GM21447 (cell line): ENCODE measurements around the gene CHST9.
"Not testable (repeated sequence)": the region's sequence is repeated elsewhere in the genome, so short reads cannot be mapped to it uniquely, and the experiment has no call there.

ENCODE experiments used
- ATAC-seq: cut with Tn5 transposase; IDR thresholded peaks from one replicate; pipeline ENCODE4 v1.9.1; 2021; ENCODE audit not compliant: unreplicated experiment

Gene CHST9

DNA sequence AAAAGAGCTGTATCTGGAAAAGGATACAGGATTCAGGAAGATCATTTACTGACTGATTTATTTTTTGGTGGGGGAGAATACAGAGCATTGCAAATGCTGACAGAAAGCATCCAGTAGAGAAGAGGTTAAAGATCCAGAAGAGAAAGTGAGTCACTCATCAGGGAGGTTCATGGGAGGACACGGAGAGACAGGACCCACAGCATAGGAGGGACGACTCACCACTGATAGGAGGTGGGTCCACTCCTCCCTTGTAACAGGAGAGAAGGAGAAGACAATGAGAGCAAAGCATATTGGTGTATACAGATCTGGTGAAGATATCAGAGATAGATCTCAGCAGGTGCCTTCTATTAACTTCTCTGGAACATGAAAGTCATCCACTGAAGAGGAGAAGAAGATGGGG is 177.2 kb downstream of the CHST9 start:
- no peak for ATAC-seq

DNA sequence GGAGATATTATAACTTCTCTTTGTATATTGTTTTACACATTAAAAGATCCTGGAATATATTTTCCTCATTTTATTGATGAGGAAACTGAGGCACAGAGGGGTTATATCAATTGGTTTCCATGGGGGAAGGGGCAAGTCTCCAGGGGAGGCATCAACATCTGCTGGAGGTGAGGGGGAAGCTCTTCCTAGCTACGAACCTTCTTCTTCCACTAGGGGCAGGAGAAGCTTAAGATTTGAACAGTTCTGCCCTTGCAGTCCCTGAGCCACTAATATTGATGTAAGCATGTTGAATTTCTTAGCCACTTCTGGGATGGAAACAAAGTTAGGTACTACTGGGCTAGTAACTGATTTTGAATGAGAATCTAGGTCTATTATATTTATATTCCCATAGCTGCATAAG is 179.5 kb downstream of the CHST9 start:
- no peak for ATAC-seq

- ATAC-seq, result no peak
These were observed 180.9 kb downstream of the CHST9 start for GRCh38 chr18:27004056-27004829.

- no peak for ATAC-seq
These were observed 185.3 kb downstream of the CHST9 start for GRCh38 chr18:26999797-27000196.

DNA sequence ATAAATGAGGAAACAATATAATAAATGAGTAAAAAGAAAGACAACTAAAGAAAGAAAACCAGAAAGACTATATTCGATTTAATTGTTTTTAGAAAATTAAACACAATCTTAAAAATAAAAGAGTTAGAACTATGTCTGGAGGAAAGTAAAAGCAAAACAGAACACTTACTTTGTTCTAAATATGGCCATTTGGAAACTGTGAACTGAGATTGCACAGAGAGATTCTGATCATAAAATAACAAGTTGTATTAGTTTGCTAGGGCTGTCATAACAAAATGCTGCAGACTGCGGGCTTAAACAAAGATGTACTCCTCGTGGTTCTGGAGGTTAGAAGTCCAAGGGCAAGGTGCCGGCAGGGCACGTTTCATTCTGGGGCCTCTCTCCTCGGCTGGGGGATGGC is 191.5 kb downstream of the CHST9 start:
- ATAC-seq, result peak; percentile 59

DNA sequence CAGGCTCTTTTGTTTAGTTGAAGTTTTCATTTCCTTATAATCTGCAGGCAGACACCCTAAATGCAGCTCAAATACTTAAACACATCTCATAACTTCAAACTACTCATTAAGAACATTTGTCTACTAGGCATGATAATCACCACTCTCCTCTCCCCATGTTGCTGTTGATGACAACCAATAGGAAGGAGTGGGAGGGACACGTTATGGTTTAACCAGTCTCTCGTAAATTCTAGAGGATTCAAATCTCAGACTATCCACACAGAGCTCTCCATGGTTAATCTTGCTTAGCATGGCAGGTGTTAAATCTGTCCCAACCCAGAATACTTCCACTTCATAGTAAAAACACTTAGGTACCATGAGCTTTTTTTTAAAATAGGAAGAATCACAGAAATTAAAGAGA is 192.2 kb downstream of the CHST9 start:
- ATAC-seq, result no peak

DNA sequence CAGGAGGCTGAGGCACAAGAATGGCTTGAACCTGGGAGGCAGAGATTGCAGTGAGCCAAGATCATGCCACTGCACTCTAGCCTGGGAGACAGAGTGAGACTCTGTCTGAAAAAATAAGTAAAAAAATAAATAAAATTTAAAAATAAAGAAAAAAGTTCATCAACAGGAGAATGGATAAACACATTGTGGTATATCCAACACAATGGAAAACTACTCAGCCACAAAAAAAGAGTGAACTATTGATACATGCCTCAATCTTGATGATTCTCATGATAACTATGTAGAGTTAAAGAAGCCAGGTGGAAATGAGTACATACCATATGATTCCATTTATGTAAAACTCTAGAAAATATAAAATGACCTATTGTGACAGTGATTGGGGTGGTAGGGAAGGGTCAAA is 195.3 kb downstream of the CHST9 start:
- ATAC-seq, result no peak

GRCh38 chr18:26981360-26982082 is 203.6 kb downstream of the CHST9 start:
- no peak for ATAC-seq

DNA sequence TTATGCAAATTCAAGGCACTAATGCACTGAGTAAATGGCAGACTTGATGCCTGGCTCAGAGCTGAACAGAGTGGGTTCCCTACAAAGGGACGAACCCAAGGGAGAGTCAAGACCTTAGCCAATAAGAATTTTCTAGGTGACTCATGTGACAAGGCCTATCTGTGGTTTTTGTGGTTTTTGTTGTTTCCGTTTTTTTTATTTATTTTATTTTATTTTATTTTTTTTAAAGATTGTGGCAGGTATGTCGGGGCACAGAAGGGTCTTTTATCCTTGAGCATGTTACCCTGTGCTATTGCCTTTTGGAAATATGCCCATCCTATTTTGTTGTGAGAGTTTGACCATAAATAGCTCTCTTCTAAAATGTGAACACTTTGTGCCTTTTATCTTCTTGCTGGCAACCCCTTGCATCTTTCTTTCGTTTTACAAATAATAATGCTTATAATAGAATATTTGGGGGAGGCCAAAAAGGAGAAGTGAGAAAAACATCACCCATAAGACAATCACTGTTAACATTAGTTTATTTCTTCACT is 206.2 kb downstream of the CHST9 start:
- ATAC-seq, result peak; percentile 97

DNA sequence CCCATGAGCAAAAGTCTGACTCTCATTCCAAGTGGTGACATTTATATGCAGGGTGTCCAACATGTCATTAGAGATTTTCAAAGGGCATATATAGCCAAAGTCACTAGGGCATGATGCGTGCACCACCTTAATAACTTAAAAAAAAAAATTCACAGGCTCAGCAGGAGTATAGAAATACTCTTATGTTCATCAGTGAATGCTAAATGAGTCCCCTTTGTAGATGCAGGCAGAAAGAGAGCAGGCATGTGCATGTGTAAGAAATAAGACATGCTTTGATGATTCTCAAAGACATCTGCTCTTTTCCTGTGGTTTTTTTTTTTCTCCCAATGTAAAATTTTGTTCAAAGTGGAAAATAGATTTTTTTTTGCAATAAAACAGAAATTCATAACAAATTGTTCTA is 207.3 kb downstream of the CHST9 start:
- ATAC-seq, result no peak

DNA sequence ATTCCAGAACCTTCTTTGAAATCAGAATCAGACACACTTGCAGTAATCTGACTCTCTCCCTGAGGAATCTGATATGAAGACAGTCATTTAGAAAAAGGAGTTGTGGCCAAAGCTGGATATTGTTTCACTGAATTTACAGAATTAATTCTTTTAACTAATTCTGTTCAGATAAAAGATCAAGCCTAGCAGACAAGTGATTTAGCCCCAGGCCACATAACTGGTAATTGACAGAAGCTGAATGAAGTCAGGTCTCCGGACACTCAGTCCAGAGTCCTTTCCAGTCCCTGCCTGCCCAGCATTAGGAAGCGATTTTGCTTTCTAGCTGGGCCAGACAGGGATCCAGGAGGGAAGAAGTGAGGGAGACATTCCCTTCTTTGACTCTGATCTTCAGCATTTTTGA is 208.9 kb downstream of the CHST9 start:
- no peak for ATAC-seq

DNA sequence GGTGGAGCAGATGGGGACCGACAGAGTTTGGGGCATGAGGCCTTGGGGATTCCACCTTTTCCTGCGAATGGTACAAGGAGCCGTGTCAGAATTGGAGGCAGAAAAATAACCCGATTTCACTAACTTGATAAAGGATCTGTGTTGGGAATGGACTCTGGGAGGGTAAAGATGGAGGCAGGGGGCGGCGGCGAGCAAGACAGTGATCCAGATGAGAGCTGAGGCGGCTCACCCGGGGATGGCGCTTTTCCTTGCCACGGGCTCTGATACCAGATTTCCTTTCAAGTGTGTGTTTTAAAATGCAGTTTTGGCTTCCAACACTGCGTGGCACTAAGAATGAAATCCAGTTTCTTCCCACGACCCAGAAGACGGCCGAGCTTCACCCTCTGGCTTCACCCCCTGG is 212.6 kb downstream of the CHST9 start:
- ATAC-seq, result not testable (repeated sequence)

GRCh38 chr18:26971409-26971808 is 213.7 kb downstream of the CHST9 start:
- ATAC-seq, result no peak

DNA sequence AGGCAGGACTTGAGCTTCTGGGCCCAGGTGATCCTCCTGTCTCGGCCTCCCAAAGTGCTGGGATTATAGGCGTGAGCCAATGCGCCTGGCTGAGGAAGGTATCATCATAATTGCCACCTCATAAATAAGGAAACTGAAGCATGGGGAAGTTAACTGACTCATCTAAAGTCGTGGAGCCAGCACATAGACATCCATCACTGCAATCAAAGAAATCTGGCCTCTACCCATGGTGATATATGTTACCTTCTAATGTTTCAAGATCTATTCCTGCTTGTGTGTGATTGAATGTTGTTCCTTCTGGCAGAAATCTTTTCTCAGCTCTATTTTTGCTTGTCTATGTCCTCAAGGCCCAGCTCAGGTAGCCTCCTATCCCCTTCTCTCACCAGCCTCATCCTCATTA is 214.5 kb downstream of the CHST9 start:
- ATAC-seq, result no peak

DNA sequence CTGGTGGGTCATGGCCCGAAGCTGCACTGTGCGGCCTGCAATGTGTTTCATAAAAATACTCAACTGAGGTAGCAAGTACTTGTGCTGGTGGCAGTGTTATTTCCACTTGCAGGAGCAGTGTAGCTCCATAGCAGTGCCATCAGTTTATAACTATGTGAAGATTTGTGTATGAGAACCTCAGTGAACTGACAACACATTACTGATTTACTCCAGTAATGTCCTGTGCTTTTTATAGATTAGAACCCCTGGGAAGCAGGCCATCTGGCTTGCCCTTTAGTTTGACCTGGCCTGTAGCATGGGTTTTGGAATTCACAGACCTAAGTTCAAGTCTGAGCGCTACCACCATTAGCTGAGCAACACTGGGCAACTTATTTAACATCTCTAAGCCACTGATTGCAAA is 219.9 kb downstream of the CHST9 start:
- ATAC-seq, result no peak

GRCh38 chr18:26963292-26963691 is 221.8 kb downstream of the CHST9 start:
- ATAC-seq, result no peak

GRCh38 chr18:26961839-26962238 is 223.3 kb downstream of the CHST9 start:
- no peak for ATAC-seq

DNA sequence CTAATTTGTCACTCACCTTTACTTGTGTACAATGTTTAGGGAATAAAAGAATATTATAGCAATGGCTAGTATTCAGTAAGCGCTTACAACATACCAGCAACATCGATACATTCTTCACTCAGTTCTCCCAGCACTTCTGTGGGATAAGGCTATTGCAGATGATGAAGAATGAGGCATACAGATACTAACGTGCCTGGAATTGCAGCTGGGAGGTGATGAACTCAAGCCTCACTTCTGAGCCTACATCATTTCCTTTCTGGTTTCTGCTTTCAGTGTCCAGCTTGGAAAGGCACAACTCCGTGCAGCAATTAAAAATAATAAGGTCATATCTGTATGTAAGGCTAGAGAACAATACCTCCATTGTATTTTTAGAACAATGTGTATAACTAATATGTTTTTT is 224.2 kb downstream of the CHST9 start:
- no peak for ATAC-seq

DNA sequence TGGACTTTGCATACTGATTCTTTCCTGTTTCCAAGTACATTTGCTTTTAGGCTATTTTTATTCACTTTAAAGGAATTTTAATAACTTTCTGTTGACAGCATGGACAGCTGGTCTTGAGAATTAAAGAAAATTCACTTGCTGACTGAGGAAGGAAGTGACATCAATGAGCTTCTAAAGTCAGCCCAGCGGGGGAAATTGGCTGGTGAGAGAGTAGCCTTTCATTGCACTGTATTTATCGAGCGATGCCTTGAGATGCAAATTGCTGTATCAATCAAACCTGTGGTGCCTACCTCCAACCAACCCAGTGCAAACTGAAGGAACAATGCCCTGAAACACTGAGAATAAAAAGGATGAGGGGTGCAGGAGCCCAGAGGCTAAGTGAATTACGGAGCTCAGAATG is 228.2 kb downstream of the CHST9 start:
- ATAC-seq, result no peak

GRCh38 chr18:26948703-26949102 is 236.4 kb downstream of the CHST9 start:
- no peak for ATAC-seq

GRCh38 chr18:26943906-26944305 is 241.2 kb downstream of the CHST9 start:
- ATAC-seq, result no peak

DNA sequence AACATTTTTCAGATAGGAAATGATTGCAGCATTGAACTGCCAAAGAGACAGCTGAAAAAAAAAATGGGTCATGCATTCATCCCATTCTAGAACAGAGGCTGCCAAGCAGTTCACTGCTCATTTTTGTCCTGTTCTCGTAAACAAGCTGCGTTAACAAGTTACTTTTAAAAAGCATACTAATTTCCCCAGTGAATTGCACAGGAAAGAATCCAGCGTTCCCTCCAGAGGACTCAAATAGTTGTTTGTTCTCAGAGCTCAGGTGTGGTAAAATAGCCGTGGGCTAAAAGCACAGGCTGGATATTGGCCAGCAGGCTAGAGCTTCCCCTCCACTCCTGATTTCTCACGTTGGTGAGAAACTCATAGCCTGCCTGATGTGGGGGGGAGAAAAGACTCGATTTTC is 243.5 kb downstream of the CHST9 start:
- no peak for ATAC-seq
